NOMO-1 (cell line): ENCODE measurements around the gene RAB3IL1.
"Not testable (repeated sequence)": the region's sequence is repeated elsewhere in the genome, so short reads cannot be mapped to it uniquely, and the experiment has no call there.

ENCODE experiments used
- DNase-seq, 2 experiments: peaks; one replicate each; lab custom pipeline; 2025; ENCODE audit not compliant: unreplicated experiment in 2 of 2; lab: John Stamatoyannopoulos, UW

RAB3IL1 gene

DNA sequence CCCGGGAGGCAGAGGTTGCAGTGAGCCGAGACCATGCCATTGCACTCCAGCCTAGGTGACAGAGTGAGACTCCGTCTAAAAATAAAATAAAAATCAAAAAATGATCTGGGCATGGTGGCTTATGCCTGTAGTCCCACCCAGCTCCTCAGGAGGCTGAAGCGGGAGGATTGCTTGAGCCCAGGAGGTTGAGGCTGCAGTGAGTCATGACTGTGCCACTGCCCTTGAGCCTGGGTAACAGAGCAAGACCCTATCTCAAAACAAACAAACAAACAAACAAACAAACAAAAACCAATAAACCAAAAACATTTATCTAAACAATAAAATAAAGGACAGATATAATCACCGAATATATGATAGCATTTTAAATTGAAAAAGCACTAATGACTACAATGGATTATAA, 36.3 kb upstream of the RAB3IL1 start:
- DNase-seq = not testable (repeated sequence)

DNA sequence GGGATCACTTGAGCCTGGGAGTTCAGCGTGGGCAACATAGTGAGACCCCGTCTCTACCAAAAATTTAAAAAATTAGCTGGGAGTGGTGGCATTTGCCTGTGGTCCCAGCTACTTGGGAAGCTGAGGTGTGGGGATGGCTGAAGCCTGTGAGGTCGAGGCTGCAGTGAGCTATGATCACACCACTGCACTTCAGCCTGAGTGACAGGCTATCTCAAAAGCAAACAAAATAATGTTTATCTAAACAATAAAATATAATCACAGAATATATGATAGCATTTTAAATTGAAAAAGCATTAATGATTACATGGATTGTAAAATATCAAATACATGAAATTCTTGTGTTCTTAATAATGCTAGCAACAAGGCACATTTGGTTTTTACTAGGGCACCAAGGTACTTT, 35.5 kb upstream of the RAB3IL1 start:
- no peak for DNase-seq

DNA sequence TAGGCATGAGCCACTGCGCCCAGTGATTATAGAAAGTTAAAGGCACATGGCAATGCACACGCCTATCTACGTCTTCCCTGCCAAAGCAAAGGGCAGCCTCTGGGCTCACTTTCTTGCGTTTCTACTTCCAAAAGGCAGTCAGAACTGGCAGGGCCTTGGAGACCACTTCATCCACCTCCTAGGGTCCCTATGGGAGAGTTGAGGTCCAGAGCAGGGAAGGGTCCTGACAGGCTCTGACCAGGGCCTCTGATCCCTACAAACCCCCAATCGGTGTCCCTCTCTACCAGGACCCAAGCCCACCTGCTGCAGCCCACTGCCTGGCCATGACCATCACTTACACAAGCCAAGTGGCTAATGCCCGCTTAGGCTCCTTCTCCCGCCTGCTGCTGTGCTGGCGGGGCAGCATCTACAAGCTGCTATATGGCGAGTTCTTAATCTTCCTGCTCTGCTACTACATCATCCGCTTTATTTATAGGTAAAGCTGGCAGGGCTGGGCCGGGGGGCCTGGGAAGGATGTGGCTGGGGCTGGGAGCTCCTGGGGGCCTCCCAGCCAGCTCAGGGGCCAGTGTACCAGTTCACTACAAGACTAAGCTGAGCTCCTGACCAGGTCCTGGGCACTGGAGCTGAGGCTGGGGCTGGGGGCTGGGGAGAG, 34.2 kb upstream of the RAB3IL1 start:
- no peak for DNase-seq

DNA sequence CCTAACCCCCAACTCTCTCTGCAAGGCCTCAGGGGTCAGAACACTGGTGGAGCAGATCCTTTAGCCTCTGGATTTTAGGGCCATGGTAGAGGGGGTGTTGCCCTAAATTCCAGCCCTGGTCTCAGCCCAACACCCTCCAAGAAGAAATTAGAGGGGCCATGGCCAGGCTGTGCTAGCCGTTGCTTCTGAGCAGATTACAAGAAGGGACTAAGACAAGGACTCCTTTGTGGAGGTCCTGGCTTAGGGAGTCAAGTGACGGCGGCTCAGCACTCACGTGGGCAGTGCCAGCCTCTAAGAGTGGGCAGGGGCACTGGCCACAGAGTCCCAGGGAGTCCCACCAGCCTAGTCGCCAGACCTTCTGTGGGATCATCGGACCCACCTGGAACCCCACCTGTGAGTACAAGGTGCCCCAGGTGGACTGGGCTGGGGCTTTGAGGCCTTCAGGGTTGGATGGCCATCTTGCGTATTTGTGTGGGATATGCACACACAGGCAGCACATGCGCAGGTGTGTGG, 32.7 kb upstream of the RAB3IL1 start, which contains the start of gene BEST1:
TSS of gene BEST1 (plus strand) at position 317 of the 513 bp plus-strand sequence. CDS start 1,456 bp downstream, outside the sequence.
- DNase-seq = no peak

DNA sequence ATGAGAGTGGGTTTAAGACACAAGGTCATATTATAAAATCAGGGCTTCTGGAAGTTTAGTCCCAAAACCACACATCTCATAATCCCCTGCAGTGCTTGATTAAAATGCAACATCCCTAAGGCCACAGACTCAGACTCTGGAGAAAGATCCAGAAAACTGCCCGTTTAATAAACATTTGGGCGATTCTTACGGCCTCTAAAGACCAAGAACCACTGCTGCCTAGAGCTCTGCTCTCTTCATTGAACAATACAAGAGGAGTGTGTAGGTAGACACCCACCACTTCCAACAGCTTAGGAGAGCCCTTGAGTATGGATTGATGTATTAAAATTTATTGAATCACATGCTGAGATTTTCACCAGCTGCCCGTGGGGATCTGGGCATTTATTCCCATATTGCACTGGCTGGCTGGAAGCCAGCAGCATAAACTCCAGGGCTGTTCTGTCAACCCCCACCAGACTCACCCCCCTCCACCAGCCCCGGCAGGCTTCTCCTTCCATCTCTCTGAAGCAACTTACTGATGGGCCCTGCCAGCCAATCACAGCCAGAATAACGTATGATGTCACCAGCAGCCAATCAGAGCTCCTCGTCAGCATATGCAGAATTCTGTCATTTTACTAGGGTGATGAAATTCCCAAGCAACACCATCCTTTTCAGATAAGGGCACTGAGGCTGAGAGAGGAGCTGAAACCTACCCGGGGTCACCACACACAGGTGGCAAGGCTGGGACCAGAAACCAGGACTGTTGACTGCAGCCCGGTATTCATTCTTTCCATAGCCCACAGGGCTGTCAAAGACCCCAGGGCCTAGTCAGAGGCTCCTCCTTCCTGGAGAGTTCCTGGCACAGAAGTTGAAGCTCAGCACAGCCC, 32.0 kb upstream of the RAB3IL1 start:
- DNase-seq = peak in 1 of 2 experiments; percentile 36

DNA sequence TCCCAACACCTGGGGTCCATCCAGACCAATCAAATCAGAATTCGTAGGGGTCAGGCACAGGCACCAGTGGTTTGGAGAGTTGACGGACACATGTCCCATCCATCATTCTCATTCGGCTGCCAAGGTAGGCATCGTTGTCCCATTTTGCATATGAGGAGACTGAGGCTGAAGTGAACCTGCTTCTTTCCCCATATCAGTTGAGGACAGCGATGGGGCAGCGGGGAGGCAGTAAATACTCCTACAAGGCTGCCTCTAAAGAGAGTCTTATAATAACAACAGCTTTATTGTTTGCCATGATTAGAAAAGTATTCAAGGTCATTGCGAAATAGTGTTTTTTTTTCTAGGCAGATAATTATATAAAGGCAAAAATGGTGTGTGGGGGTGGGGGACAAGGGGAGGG, 31.1 kb upstream of the RAB3IL1 start:
- DNase-seq = no peak

DNA sequence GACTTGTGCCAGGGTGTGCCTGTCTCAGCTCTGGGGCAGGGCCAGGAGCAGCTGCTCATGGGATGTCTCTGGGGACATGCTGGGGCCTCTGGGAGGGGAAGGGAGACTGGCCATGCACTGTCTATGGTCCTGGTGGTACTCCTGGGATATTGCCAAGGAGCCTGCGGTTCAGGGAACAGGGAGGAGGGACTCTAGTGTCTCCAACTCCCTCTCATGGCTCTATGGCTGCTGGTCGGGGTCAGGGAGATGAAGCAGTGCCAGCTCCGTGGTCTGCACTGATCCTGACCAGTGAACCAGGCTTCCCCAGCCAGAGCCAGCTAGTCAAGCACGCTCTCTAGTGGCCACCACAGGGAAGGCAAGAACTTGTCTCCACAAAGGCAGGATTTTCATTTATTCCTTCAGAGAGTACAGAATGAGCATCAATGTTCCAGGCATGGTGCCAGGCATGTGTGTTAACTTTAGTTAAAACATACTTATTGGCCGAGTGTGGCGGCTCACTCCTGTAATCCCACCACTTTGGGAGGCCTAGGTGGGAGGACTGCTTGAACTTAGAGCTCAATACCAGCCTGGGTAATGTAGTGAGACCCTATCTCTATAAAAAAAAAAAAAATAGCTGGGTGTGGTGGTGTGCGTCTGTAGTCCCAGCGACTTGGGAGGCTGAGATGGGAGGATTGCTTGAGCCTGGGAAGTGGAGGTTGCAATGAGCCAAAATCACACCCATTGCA, 30.3 kb upstream of the RAB3IL1 start:
- peak; percentile 43 to 77 for DNase-seq

DNA sequence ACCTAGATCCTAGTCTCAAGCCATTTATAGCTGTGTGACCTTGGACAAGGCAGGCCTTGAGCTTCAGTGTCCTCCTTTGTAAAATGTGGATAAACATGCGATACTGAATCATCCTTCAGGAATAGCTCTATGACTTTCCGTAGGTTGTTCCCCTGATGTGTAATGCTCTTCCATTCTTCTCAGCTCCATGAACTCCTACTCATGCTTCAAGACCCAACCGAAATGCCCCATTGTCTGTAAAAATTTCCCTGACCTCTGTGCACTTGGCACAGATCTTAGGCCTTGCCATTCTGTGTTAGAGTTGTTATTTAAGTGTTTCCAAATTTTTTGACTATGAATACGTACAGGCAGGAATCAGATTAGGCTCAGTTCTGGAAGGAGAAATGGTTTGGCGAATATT, 29.5 kb upstream of the RAB3IL1 start:
- DNase-seq = no peak

DNA sequence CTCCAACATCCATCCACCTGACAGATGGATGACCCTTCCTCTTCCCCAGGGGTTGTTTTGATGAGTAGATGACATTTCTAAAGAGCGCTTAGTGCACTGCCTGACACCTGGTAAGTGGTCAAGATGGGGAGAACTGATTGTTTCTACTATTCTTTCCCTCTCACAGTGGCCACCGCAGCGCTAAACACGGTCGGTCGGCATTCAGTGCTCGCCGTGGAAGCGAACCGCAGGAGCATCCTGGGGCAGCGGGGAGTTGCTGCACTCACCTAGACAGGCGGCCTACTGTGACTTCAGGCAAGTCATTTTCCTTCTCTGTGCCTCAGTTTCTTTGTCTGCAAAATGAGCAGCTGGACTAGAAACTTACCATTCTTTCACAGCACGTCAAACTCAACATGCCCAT, 27.8 kb upstream of the RAB3IL1 start:
- no peak for DNase-seq

DNA sequence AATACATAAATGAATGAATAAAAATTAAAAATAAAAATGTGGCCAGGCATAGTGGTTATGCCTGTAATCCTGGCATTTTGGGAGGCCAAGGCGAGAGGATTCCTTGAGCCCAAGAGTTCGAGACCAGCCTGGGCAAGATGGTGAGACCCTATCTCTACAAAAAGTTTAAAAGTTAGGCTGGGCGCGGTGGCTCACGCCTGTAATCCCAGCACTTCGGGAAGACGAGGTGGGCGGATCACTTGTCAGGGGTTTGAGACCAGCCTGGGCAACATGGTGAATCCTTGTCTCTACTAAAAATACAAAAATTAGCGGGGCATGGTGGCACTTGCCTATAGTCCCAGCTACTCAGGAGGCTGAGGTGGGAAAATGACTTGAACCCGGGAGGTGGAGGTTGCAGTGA, 23.1 kb upstream of the RAB3IL1 start:
- no peak for DNase-seq

DNA sequence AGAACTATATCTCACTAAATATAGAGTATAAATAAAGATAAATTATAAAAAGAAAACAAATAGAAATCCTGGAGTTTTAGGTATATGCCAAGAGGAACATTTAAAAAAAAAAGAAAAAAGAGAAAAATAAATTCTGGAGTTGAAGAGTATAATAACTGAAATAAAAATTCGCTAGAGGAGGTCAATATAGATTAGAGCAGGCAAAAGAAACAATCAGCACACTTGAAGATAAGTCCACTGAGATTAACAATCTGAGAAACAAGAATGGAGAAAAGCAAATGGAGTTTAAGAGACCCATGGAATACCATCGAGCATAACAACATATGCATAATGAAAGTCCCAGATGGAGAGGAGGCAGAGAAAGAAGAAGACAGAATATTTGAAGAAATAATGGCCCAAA, 18.5 kb upstream of the RAB3IL1 start:
- DNase-seq = no peak

DNA sequence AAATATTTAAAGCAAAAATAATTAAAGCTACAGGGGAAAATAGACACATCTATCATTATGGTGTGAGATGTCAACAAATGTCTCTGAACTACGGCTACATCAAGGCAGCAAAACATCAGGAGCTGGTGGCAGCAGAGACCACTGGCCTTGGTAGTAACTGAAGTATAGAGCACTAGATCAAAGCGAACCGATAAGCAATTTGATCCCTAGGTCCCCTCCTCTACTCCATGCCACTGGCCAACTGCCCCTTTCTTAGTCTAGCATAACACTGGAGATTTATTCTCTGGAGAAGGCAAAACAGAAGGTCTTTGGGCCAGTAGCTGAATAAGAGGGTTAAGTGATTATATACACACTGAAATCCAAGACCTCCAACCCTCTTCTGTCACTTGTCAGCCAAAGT, 13.6 kb upstream of the RAB3IL1 start:
- DNase-seq = no peak

DNA sequence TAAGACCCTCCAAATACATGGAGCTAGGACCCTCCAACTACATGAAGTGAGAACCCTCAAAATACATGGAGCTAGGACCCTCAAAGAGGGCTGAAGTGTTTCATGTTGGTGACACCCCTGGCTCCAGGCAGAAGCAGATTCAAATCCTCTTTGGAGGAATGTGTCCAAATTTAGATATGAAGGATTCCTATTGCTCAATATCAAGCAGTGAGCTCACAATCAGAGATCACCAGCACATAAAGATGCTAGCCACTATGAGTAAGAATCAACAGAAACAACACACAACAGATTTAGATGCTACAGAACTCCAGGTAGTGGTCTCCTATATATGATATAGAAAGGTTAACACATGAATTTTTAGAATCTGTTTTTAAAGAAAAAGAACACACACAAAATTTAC, 11.2 kb upstream of the RAB3IL1 start:
- DNase-seq = no peak

DNA sequence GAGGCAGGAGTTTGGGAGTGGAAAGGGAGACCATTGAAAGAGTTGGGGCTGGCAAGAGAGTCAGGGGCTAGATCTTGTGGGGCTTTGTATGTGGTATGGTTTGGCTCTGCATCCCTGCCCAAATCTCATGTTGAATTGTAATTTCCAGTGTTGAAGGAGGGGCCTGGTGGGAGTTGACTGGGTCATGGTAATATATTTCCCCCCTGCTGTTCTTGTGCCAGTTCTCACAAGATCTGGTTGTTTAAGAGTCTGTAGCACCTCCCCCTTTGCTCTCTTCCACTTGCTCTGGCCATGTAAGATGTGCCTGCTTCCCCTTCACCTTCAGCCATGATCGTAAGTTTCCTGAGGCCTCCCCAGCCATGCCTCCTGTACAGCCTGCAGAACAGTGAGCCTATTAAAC, 10.1 kb upstream of the RAB3IL1 start:
- no peak for DNase-seq

DNA sequence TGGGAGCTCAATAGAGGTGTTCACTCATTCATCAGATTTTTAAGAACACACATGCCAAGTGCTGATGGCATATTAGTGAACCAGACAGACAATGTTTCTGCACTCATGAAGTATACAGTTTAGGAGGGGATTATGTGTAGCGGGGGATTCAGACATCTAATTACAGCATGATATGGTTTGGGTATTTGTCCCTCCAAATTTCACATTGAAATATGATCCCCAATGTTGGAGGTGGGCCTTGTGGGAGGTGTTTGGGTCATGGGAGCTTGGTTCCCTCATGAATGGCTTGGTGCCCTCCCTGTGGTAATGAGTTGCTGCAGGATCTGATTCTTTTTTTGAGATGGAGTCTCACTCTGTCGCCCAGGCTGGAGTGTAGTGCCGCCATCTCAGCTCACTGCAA, 8.9 kb upstream of the RAB3IL1 start:
- no peak for DNase-seq

DNA sequence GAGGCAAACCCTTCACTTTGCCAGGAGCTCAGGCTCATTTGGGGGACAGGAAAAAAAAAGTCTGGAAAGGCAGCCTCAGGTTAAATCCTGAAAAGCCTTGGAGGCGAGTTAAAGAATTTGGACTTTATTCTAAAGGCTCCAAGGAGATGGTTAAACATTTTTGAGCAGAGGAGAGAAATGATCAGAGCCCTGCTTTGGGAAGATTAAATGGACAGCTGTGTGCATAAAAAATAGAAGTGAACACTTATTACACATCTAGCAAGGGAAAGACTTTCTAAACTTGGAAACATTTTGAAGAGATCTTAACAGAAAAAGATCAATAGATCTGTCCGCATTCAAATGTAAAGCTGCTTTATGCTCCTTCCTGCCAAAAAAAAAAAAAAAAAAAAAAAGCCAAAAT, 8.4 kb upstream of the RAB3IL1 start:
- no peak for DNase-seq

DNA sequence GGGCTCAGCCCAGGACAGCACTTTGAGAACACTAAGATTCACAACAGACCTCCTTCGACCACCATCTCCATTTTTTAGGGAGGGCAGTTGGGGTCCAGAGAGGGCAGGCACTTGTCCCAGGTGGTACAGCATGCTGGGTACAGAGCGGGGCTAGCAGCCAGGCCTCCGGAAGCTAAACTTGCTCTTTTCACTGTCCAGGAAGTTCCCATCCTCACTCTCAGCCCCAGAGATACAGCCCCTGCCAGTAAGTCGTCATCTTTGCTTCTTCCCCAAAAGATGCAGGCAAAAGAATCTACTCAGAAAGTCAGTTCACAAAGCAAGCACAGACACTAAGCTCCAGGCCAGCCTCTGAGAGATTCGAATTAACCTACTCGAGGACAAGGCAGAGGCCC, 6.7 kb upstream of the RAB3IL1 start:
- DNase-seq = no peak

DNA sequence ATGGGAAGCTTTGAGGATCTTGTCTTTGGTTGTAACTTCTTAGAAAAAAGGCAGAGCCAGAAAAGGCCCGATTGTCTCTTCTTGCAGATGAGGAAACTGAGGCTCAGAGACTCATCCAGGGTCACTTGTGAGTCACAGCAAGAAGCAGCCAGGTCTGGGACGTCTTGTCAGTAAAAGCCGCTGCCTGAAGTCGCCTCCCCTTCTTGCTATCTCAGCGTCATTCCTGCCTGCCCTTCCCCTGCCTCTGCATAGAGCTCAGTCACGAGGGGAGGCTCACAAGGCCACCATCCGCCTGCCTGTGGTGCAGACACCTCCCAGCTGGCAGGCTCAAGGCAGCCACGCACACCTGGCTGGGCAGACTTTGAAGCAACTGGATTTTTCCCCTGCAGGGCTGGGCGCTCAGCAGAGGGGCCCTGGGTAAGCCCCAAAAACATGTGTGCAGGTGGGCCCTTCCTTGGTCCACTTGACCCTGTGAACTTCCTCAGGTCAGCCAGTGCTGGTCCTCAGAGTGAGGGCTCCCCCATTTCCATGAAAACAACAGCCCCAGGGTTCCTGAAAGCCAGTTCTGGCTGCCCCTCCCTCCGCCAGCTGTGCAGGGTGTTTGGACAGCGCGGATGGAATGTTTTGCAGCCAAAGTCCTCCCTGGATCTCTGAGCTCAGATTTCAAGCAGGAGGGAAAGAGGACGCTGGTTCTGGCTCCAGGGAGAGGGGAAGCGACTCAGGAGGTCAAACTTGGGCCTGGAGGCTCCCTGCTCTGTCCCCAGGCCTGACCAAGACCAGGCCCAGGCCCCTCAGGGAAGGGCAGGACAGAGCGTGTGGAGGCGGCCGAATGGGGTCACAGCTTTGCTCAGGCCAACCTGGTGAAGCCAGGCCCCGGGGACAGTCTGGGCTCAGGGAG, 6.0 kb upstream of the RAB3IL1 start:
- DNase-seq = no peak

DNA sequence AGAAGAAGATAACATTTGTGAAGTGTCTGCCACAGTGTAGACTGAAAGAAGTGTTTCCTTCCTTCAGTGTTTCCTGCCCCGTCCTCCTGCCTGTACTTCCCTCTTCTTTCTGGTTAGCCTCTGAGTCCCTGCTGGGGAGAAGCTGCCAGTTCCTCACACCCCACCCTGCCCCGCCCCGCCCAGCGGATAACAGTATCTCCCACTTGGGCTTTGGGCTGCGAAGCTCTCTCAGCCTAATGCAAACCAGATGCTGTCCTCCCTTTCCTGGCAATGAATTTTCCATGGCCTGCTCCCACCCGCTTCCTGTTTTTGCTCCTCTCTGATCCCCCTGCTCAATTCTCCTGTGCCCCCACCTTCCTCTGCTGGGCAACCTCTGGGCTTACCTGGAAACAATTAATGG, 5.2 kb upstream of the RAB3IL1 start:
- DNase-seq = peak; percentile 63 to 86

DNA sequence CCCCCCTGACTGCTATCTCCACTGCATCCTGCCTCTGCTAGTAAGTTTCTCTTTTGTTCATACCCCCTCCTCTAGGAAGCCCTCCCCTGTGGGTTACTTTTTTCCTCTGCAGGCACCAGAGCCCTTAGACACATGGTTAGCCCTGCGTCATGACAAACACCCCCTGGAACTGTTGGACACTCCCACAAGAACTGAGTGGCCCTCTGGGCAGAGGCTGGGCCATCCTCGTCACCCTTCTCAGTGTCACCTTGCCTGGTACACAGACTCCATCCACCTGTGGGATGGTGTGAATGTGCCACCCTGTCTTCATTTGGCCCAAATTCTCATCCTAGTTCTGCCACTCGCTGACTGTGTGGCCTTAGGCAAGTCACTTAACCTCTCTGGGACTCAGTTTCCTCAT, 4.1 kb upstream of the RAB3IL1 start:
- no peak for DNase-seq
